Nephron (organoid): ENCODE measurements around the gene LRRC71.
A peak's percentile ranks its signal among the peaks of the same experiment; 100 is the strongest.

ENCODE experiments used
- H3K27ac Mint-ChIP-seq, 3 experiments: 2 replicates each; pipeline ENCODE4 v1.8.0; 2020; ENCODE audit warnings: mixed read lengths in 3 of 3, mild to moderate bottlenecking in 2 of 3, moderate library complexity in 1 of 3
- H3K27me3 Mint-ChIP-seq: 2 replicates; pipeline ENCODE4 v1.8.0; 2021; ENCODE audit warnings: low read depth, mild to moderate bottlenecking, moderate library complexity, mixed read lengths
- H3K36me3 Mint-ChIP-seq: 2 replicates; pipeline ENCODE4 v1.8.0; 2020; ENCODE audit warnings: low read depth, mixed read lengths
- H3K4me1 Mint-ChIP-seq: 2 replicates; pipeline ENCODE4 v1.8.0; 2020; ENCODE audit warnings: mixed read lengths
- H3K4me3 Mint-ChIP-seq, 3 experiments: 2 replicates each; pipeline ENCODE4 v1.8.0; 2020; ENCODE audit warnings: mild to moderate bottlenecking in 3 of 3, mixed read lengths in 3 of 3, moderate library complexity in 2 of 3
- H3K9me3 Mint-ChIP-seq: 2 replicates; pipeline ENCODE4 v1.8.0; 2020; ENCODE audit warnings: mixed read lengths
- TF ChIP-seq, protein P1 (sequence below), 3 experiments: fragments of 200-600 bp; sonication (generic); IDR thresholded peaks; one replicate each; pipeline ENCODE4 v1.5.0; 2021; ENCODE audit warnings: antibody characterized with exemption in 3 of 3; ENCODE audit not compliant: unreplicated experiment in 3 of 3

Gene LRRC71

DNA sequence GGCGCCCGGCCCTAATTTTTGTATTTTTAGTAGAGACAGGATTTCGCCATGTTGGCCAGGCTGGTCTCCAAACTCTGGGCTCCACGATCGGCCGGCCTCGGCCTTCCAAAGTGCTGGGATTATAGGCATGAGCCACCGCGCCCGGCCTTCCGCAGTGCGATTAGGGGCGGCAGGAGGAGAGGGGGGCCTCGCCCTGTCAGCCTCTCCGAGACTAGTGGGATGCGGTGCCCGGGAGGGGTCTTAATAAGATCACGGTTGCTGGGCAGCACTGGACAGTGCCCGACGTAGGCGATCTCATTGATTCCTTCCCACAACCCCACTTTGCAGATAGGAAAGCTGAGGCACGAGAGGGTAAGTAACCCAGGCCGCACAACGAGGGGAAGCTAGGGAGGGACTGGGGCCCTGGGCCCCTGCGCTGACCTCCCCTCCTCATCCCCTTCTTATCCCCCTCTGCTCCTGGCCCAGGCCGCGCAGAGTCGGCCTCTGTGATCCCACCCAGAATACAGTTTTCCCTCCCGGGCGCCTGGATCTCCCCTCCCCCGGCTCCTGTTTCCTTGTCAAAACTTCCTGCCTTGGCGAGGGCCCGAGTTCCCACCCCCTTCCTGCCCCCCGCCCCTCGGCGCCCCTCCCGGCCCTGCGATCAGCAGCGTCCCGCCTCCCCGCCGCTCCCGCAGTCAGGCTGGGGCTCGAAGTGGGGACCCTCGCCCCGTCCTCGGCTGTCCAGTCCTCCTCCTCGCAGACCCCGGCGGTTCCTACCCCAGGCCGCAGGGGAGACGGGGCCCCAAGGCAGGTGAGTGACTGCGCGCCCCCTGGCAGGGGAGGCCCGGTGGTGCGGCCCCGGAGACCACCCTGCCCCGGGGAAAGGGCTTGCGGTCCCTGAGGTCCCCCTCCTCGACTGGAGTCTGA lies 27.1 kb upstream of the LRRC71 start, which contains the start of gene PEAR1:
Gene PEAR1, plus strand, starts transcription at position 671 of the 906 bp plus-strand sequence. CDS start 10,209 bp downstream, outside the sequence.
- TF ChIP-seq, protein P1, sequence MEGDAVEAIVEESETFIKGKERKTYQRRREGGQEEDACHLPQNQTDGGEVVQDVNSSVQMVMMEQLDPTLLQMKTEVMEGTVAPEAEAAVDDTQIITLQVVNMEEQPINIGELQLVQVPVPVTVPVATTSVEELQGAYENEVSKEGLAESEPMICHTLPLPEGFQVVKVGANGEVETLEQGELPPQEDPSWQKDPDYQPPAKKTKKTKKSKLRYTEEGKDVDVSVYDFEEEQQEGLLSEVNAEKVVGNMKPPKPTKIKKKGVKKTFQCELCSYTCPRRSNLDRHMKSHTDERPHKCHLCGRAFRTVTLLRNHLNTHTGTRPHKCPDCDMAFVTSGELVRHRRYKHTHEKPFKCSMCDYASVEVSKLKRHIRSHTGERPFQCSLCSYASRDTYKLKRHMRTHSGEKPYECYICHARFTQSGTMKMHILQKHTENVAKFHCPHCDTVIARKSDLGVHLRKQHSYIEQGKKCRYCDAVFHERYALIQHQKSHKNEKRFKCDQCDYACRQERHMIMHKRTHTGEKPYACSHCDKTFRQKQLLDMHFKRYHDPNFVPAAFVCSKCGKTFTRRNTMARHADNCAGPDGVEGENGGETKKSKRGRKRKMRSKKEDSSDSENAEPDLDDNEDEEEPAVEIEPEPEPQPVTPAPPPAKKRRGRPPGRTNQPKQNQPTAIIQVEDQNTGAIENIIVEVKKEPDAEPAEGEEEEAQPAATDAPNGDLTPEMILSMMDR (IDR thresholded peaks at IDR 0.05; ENCODE audit: unreplicated experiment in 3 of 3) = peak in 1 of 3 experiments; percentile 18
- peak within 1 kb of the TSS; percentile 79 to 94 (median 83) for H3K27ac Mint-ChIP-seq
- H3K4me1 Mint-ChIP-seq = peaks cover 47% of the 10 kb centered on the region
- peak within 1 kb of the TSS; percentile 75 to 79 (median 78) for H3K4me3 Mint-ChIP-seq
- no peaks in the 10 kb centered on the region for H3K36me3 Mint-ChIP-seq
- peaks cover 52% of the 10 kb centered on the region for H3K27me3 Mint-ChIP-seq
- H3K9me3 Mint-ChIP-seq = no peaks in the 10 kb centered on the region

- H3K27ac Mint-ChIP-seq = peak overlapping the region; percentile 79 to 94 (median 83)
- peak overlapping the region; percentile 75 to 79 (median 78) for H3K4me3 Mint-ChIP-seq
- H3K27me3 Mint-ChIP-seq = peaks cover 56% of the 10 kb centered on the region
- no peaks in the 10 kb centered on the region for H3K9me3 Mint-ChIP-seq
- TF ChIP-seq, protein P1 (IDR thresholded peaks at IDR 0.05; ENCODE audit: unreplicated experiment in 3 of 3) = no peak
- H3K4me1 Mint-ChIP-seq = peaks cover 49% of the 10 kb centered on the region
- no peaks in the 10 kb centered on the region for H3K36me3 Mint-ChIP-seq
Measured at GRCh38 chr1:156894001-156894400, 26.4 kb upstream of the LRRC71 start.

DNA sequence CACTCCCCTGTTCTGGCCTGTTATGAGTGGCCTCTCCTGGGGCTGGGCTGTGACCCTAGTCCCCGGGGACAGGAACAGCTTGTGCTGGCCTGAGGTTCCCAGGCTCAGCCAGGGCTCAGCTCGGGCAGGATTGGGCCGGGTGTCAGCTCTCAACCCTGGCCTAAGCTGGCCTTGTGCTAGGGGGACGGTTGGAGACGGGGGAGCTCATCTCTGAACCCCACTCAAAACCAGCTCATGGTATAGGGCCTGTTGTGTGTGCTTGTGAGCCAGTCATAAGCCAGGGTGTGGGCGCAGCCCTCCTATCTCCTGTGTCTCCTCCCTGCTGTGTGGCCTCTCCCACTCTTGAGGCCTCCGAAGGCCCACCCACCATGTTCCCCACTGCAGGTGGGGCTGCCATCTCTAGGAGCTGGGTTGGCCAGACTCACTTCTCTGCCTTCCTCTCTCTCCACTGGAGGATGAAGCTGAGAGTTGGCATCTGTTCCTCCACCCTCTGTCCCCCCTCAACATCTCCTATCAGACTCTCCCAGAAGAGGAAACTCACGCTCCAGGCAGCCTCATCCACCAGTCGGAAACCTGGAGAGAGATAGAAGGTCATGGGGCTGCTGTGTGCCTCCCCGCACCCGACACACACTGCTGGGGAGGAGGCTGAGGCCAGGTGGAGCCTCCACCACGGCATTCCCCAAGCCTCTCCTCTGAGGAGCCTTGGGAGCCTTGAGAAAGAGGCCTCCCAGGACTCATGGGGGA lies 25.5 kb upstream of the LRRC71 start:
- H3K4me1 Mint-ChIP-seq = peaks cover 50% of the 10 kb centered on the region
- H3K9me3 Mint-ChIP-seq = no peaks in the 10 kb centered on the region
- TF ChIP-seq, protein P1 (IDR thresholded peaks at IDR 0.05; ENCODE audit: unreplicated experiment in 3 of 3) = no peak
- H3K27me3 Mint-ChIP-seq = peaks cover 56% of the 10 kb centered on the region
- H3K27ac Mint-ChIP-seq = peak overlapping the region; percentile 83 to 94 (median 83)
- no peaks in the 10 kb centered on the region for H3K36me3 Mint-ChIP-seq
- peak overlapping the region; percentile 58 to 78 (median 72) for H3K4me3 Mint-ChIP-seq

DNA sequence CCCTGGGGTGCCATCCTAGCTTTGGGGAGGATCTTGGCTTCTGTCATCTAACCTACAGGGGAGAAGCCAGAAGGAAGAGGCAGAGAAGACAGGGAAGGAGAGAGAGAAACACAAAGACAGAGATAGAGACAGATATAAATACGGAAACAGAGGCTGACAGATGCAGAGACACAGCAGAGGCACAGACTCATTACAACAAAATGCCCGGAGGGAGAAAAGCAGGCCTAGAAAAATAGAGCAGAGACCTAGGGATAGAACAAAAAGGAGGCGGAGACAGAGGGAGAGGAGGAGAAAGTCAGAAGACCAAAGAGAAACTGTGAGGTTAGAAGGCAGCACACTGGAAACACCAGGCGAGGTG lies 25.0 kb upstream of the LRRC71 start:
- Mint-ChIP-seq H3K27me3 (peaks cover 50% of the 10 kb centered on the region), H3K4me3 (peak overlapping the region; percentile 58 to 78 (median 72)), H3K4me1 (peaks cover 50% of the 10 kb centered on the region), H3K27ac (peak overlapping the region; percentile 83 to 94 (median 83)), H3K9me3 (no peaks in the 10 kb centered on the region), H3K36me3 (no peaks in the 10 kb centered on the region)
- TF ChIP-seq, protein P1 (IDR thresholded peaks at IDR 0.05; ENCODE audit: unreplicated experiment in 3 of 3) = no peak

GRCh38 chr1:156895927-156896326 lies 24.5 kb upstream of the LRRC71 start:
- H3K4me1 Mint-ChIP-seq = peaks cover 51% of the 10 kb centered on the region
- H3K27ac Mint-ChIP-seq = peak overlapping the region; percentile 83 to 94 (median 83)
- H3K36me3 Mint-ChIP-seq = no peaks in the 10 kb centered on the region
- H3K9me3 Mint-ChIP-seq = no peaks in the 10 kb centered on the region
- peak overlapping the region in 2 of 3 experiments; percentile 19 to 78 for H3K4me3 Mint-ChIP-seq
- peaks cover 47% of the 10 kb centered on the region for H3K27me3 Mint-ChIP-seq
- TF ChIP-seq, protein P1 (IDR thresholded peaks at IDR 0.05; ENCODE audit: unreplicated experiment in 3 of 3) = no peak
